H1 (cell line): Measurements from ENCODE around the gene PAK5. TPM values are rescaled to one million over a fixed set of nuclear protein-coding genes. Genes with fewer than 3 reads are reported as not detected.

ENCODE experiments used
- CTCF ChIA-PET: fragments of 300-600 bp; sonication (Branson Sonifier 250); formaldehyde crosslinking; loops from one replicate; lab custom pipeline; 2021; ENCODE audit not compliant: partially characterized antibody; lab: Charles Lee
- POLR2A ChIA-PET: fragments of 300-600 bp; sonication (Branson Sonifier 250); formaldehyde crosslinking; loops from one replicate; lab custom pipeline; 2021; ENCODE audit warnings: inconsistent platforms; ENCODE audit not compliant: partially characterized antibody; lab: Charles Lee
- DNase-seq, 2 experiments: peaks; one replicate each; pipeline versions ENCODE4 v3.0.0 to v3.0.0-alpha.2; 2010 to 2022; ENCODE audit warnings: low spot score in 2 of 2, low read depth in 1 of 2, mixed read lengths in 1 of 2
- FAIRE-seq: peaks from 2 replicates; lab custom pipeline; 2011; peaks lifted over from hg19 to GRCh38; lab: Jason Lieb, UNC
- H2AFZ ChIP-seq: 2 replicates; pipeline ENCODE4 v1.8.1; 2012; ENCODE audit warnings: low read length, inconsistent platforms
- H2AK5ac ChIP-seq: 2 replicates; pipeline ENCODE4 v1.6.1; 2013; ENCODE audit warnings: low read depth, low read length
- H2BK120ac ChIP-seq: replicated peaks from 2 replicates; pipeline ENCODE3; 2013; ENCODE audit warnings: low read depth, low read length, inconsistent platforms
- H2BK12ac ChIP-seq: 2 replicates; pipeline ENCODE4 v1.6.1; 2013; ENCODE audit warnings: low read depth, low read length
- H2BK15ac ChIP-seq: 2 replicates; pipeline ENCODE4 v1.6.1; 2013; ENCODE audit warnings: low read length
- H2BK20ac ChIP-seq: 2 replicates; pipeline ENCODE4 v1.6.1; 2013; ENCODE audit warnings: low read length
- H2BK5ac ChIP-seq: 2 replicates; pipeline ENCODE4 v1.6.1; 2013; ENCODE audit warnings: low read depth, low read length
- H3K14ac ChIP-seq: 2 replicates; pipeline ENCODE4 v1.6.1; 2013; ENCODE audit warnings: inconsistent platforms; ENCODE audit not compliant: insufficient read length
- H3K18ac ChIP-seq: 2 replicates; pipeline ENCODE4 v1.6.1; 2013; ENCODE audit warnings: low read length; ENCODE audit errors: extremely low read depth
- H3K23ac ChIP-seq: 2 replicates; pipeline ENCODE4 v1.6.1; 2013; ENCODE audit warnings: inconsistent platforms; ENCODE audit not compliant: insufficient read length
- H3K23me2 ChIP-seq: 2 replicates; pipeline ENCODE4 v1.6.1; 2013; ENCODE audit warnings: low read depth, low read length
- H3K27ac ChIP-seq: 2 replicates; pipeline ENCODE4 v1.6.1; 2011; ENCODE audit warnings: low read depth, low read length, inconsistent platforms
- H3K27me3 ChIP-seq, 4 experiments: replicated peaks in 1 of 4; 1 replicate in 1 of 4; 2 replicates in 3 of 4; pipeline versions ENCODE4 v1.6.1 to v1.8.1; 2011 to 2013; ENCODE audit warnings: low read length in 3 of 4, mild to moderate bottlenecking in 3 of 4, inconsistent platforms in 2 of 4, mixed read lengths in 2 of 4, moderate library complexity in 1 of 4; ENCODE audit not compliant: control insufficient read depth in 3 of 4, insufficient read depth in 3 of 4; ENCODE audit errors: extremely low read depth in 1 of 4
- H3K36me3 ChIP-seq, 4 experiments: 2 replicates each; pipeline versions ENCODE4 v1.6.1 to v1.8.1; 2011 to 2013; ENCODE audit warnings: mild to moderate bottlenecking in 4 of 4, low read length in 3 of 4, moderate library complexity in 2 of 4, control low read depth in 1 of 4, inconsistent platforms in 1 of 4; ENCODE audit not compliant: insufficient read depth in 4 of 4, control insufficient read depth in 2 of 4
- H3K4ac ChIP-seq: replicated peaks from 2 replicates; pipeline ENCODE3; 2013; ENCODE audit warnings: low read length, low read depth, mixed read lengths, inconsistent platforms; ENCODE audit not compliant: insufficient read length
- H3K4me1 ChIP-seq, 4 experiments: replicated peaks in 1 of 4; 1 replicate in 1 of 4; 2 replicates in 3 of 4; pipeline versions ENCODE4 v1.6.1 to v1.8.1; 2011 to 2013; ENCODE audit warnings: low read length in 3 of 4, inconsistent platforms in 2 of 4, mixed read lengths in 1 of 4; ENCODE audit not compliant: insufficient read depth in 4 of 4, control insufficient read depth in 3 of 4
- H3K4me2 ChIP-seq, 2 experiments: 2 replicates each; pipeline versions ENCODE4 v1.6.1 to v1.8.1; 2011 to 2013; ENCODE audit warnings: low read depth in 2 of 2, low read length in 2 of 2, control low read depth in 1 of 2, inconsistent platforms in 1 of 2, mild to moderate bottlenecking in 1 of 2; ENCODE audit not compliant: insufficient read depth in 1 of 2
- H3K4me3 ChIP-seq, 4 experiments: fragments of 200-600, 300-600 bp in 1 of 4; sonication (generic), shearing (Covaris generic), sonication (Bioruptor Twin) in 1 of 4; 2 replicates each; pipeline versions ENCODE4 v1.5.1 to v1.8.1; 2011 to 2016; ENCODE audit warnings: low read length in 4 of 4, low read depth in 3 of 4, control low read depth in 2 of 4, inconsistent platforms in 2 of 4, mild to moderate bottlenecking in 2 of 4, mixed read lengths in 1 of 4, moderate library complexity in 1 of 4; ENCODE audit not compliant: insufficient read depth in 2 of 4; ENCODE audit errors: extremely low read depth in 1 of 4
- H3K56ac ChIP-seq: replicated peaks from 2 replicates; pipeline ENCODE3; 2013; ENCODE audit warnings: low read depth, mild to moderate bottlenecking, mixed read lengths, low read length, inconsistent platforms; ENCODE audit not compliant: insufficient read length
- H3K79me1 ChIP-seq: 2 replicates; pipeline ENCODE4 v1.6.1; 2013; ENCODE audit warnings: low read depth, low read length, control low read depth
- H3K79me2 ChIP-seq, 2 experiments: 2 replicates each; pipeline versions ENCODE4 v1.6.1 to v1.8.1; 2012 to 2013; ENCODE audit warnings: low read length in 2 of 2, mild to moderate bottlenecking in 2 of 2, inconsistent platforms in 1 of 2; ENCODE audit not compliant: insufficient read depth in 2 of 2, control insufficient read depth in 1 of 2
- H3K9ac ChIP-seq, 4 experiments: replicated peaks in 1 of 4; 1 replicate in 1 of 4; 2 replicates in 3 of 4; pipeline versions ENCODE4 v1.6.1 to v1.8.1; 2011 to 2013; ENCODE audit warnings: low read depth in 3 of 4, low read length in 3 of 4, control low read depth in 2 of 4, mild to moderate bottlenecking in 2 of 4, moderate library complexity in 2 of 4, inconsistent platforms in 1 of 4; ENCODE audit errors: extremely low read depth in 1 of 4
- H3K9me3 ChIP-seq, 2 experiments: 2 replicates each; pipeline versions ENCODE4 v1.6.1 to v1.8.1; 2012 to 2013; ENCODE audit warnings: mild to moderate bottlenecking in 2 of 2, moderate library complexity in 2 of 2, control low read depth in 1 of 2, inconsistent platforms in 1 of 2, low read depth in 1 of 2, low read length in 1 of 2, mixed read lengths in 1 of 2; ENCODE audit not compliant: insufficient read depth in 2 of 2
- H4K20me1 ChIP-seq, 2 experiments: replicated peaks in 1 of 2; 2 replicates each; pipeline versions ENCODE3 to v1.8.1; 2011 to 2013; ENCODE audit warnings: inconsistent platforms in 2 of 2, low read length in 2 of 2, mild to moderate bottlenecking in 1 of 2; ENCODE audit not compliant: insufficient read depth in 2 of 2, control insufficient read depth in 1 of 2
- H4K5ac ChIP-seq: 2 replicates; pipeline ENCODE4 v1.6.1; 2013; ENCODE audit warnings: low read length, low read depth, mixed read lengths, inconsistent platforms; ENCODE audit not compliant: insufficient read length
- H4K8ac ChIP-seq: 2 replicates; pipeline ENCODE4 v1.8.0; 2013; ENCODE audit warnings: mild to moderate bottlenecking, moderate library complexity, low read length, inconsistent platforms; ENCODE audit not compliant: insufficient read depth; ENCODE audit errors: extremely low read depth
- H4K91ac ChIP-seq: replicated peaks from 2 replicates; pipeline ENCODE3; 2013; ENCODE audit warnings: low read length, mixed read lengths, inconsistent platforms; ENCODE audit not compliant: insufficient read length
- EZH2 ChIP-seq: fragments of 200-600 bp; sonication (generic); IDR thresholded peaks from 2 replicates; pipeline ENCODE4 v1.7.1; 2012; ENCODE audit warnings: low read depth, mild to moderate bottlenecking, moderate library complexity, low read length, inconsistent platforms; ENCODE audit not compliant: severe bottlenecking
- HDAC6 ChIP-seq: IDR thresholded peaks from one replicate; pipeline ENCODE4 v1.7.1; 2012; ENCODE audit warnings: low read depth, mild to moderate bottlenecking, inconsistent platforms, low read length, moderate library complexity
- JUND ChIP-seq: IDR thresholded peaks from 2 replicates; pipeline ENCODE4 v1.6.1; 2011; ENCODE audit warnings: mild to moderate bottlenecking, improper control_type of control experiment, low read length
- NANOG ChIP-seq: IDR thresholded peaks from 2 replicates; pipeline ENCODE4 v1.6.1; 2011; ENCODE audit warnings: low read length, low read depth, mild to moderate bottlenecking, inconsistent platforms; ENCODE audit not compliant: insufficient read depth, poor library complexity, severe bottlenecking
- RAD21 ChIP-seq, 2 experiments: IDR thresholded peaks in 1 of 2; conservative IDR thresholded peaks in 1 of 2; 2 replicates each; pipeline ENCODE4 v1.6.1; 2011; ENCODE audit warnings: low read depth in 2 of 2, low read length in 2 of 2, improper control_type of control experiment in 1 of 2, inconsistent platforms in 1 of 2, mild to moderate bottlenecking in 1 of 2, moderate library complexity in 1 of 2
- SAP30 ChIP-seq: fragments of 300-600 bp; sonication (generic); IDR thresholded peaks from 2 replicates; pipeline ENCODE4 v1.7.1; 2012; ENCODE audit warnings: low read length, moderate library complexity, mild to moderate bottlenecking, inconsistent platforms; ENCODE audit not compliant: insufficient read depth, insufficient replicate concordance
- WGBS, 2 experiments: shearing (Covaris generic) in 1 of 2; methylation state at CpG; one replicate each; pipeline versions ENCODE4 v1.1.6 to v1.1.7; 2013 to 2015; ENCODE audit warnings: low lambda C conversion rate in 2 of 2, mixed read lengths in 2 of 2, inconsistent platforms in 1 of 2, low coverage in 1 of 2, missing lambda C conversion rate in 1 of 2; ENCODE audit not compliant: insufficient replicate concordance in 2 of 2, insufficient coverage in 1 of 2, insufficient read length in 1 of 2; ENCODE audit errors: extremely low coverage in 1 of 2, missing lambda C conversion rate in 1 of 2; 5-methylcytosine and 5-hydroxymethylcytosine counted together
- polyA plus RNA-seq, 7 experiments: library from polyadenylated mRNA; depleted of rRNA in 3 of 7; stranded (reverse) in 5 of 7; unstranded in 2 of 7; fragments of >200 nt in 5 of 7; fragments of 200-250 nt in 2 of 7; gene quantifications; 1 replicate in 5 of 7; 2 replicates in 1 of 7; 4 replicates in 1 of 7; pipeline versions ENCODE4 v1.2.1 to v1.2.3, GENCODE V29; 2011 to 2013; ENCODE audit warnings: missing spikeins in 2 of 7, mixed read lengths in 2 of 7
- total RNA-seq: library from RNA; stranded (reverse); fragmentation: NEBNext Ultra II Directional; extraction: Animal tissue kit (Norgen Biotek cat#: 25700); gene quantifications from 2 replicates; pipeline ENCODE4 v1.2.1, GENCODE V29; 2021

PAK5 gene
- total and polyA plus RNA-seq, 2 of the 8 experiments (the other 6 are each of a cell fraction or from before 2014, with no cell fraction given), result 0.54 to 0.80 TPM

DNA sequence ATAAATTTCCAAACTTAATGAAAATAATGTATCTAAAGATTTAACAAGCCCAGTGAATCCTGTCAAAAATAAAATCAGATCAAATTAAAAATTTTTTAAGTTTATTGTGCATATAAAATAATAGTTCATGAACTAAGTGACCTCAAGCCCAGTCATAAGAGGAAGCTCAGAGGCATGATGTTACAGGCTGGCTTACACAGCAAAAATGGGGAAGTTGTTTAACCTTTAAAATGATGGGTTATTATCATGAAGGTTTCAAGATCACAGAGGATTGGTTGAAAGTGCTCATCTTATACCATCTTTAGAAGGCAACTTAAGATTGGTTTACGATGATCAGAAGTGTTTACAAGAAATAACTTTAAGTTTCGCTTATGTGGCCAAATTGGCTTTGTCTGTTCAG lies 102.5 kb downstream of the PAK5 start:
- H4K5ac ChIP-seq, result no peak overlapping the region
- ChIA-PET CTCF (no interaction called here), POLR2A (no interaction called here)
- no peak overlapping the region for H2BK20ac ChIP-seq
- no peaks in the 10 kb centered on the region for H3K9me3 ChIP-seq
- no peak overlapping the region for H3K56ac ChIP-seq
- H2BK5ac ChIP-seq, result no peak overlapping the region
- no peak overlapping the region for H3K27ac ChIP-seq
- no peak overlapping the region for H3K14ac ChIP-seq
- H3K23me2 ChIP-seq, result no peaks in the 10 kb centered on the region
- H3K4me3 ChIP-seq, result no peak overlapping the region
- no peak overlapping the region for H3K4me2 ChIP-seq
- no peak overlapping the region for H2BK120ac ChIP-seq
- no peak overlapping the region for H2AFZ ChIP-seq
- H2BK12ac ChIP-seq, result no peak overlapping the region
- no peak overlapping the region for H4K91ac ChIP-seq
- H3K79me2 ChIP-seq, result no peaks in the 10 kb centered on the region
- DNase-seq (no peak), FAIRE-seq (no peak)
- no peak overlapping the region for H3K18ac ChIP-seq
- no peak for TF ChIP-seq HDAC6
- no peak for TF ChIP-seq NANOG
- TF ChIP-seq EZH2, result no peak
- TF ChIP-seq RAD21 (IDR thresholded peaks at IDR 0.05 in 1 of 2, conservative IDR thresholded peaks at IDR 0.05 in 1 of 2; ENCODE audit: low read depth in 2 of 2, low read length in 2 of 2), result no peak
- TF ChIP-seq SAP30, result no peak
- no peak for TF ChIP-seq JUND
- no peaks in the 10 kb centered on the region; a peak in 1 of 8 replicates for H3K36me3 ChIP-seq
- H3K79me1 ChIP-seq, result no peaks in the 10 kb centered on the region
- whole genome bisulfite sequencing, 2 experiments, result 86% methylated on average over 2 of the region's 2 CpGs; no CpG with 5 or more reads in 1 of the 2 experiments
- no peak overlapping the region for H2AK5ac ChIP-seq
- H3K9ac ChIP-seq, result no peak overlapping the region
- no peak overlapping the region for H3K4ac ChIP-seq
- H4K20me1 ChIP-seq, result no peaks in the 10 kb centered on the region
- H2BK15ac ChIP-seq, result no peak overlapping the region
- no peaks in the 10 kb centered on the region for H3K27me3 ChIP-seq
- no peak overlapping the region for H4K8ac ChIP-seq
- no peaks in the 10 kb centered on the region for H3K4me1 ChIP-seq
- no peak overlapping the region for H3K23ac ChIP-seq
